Mucosa of rectum (tissue), 2 donors: ENCODE measurements around the gene CABCOCO1.

Source experiments
- H3K27ac ChIP-seq, 2 donors: one replicate each; pipeline ENCODE4 v1.7.0; 2013; ENCODE audit warnings: inconsistent platforms in 2 of 2, low read depth in 2 of 2, low read length in 2 of 2
- H3K27me3 ChIP-seq, 2 donors: one replicate each; pipeline ENCODE4 v1.7.0; 2013; ENCODE audit warnings: low read length in 2 of 2; ENCODE audit not compliant: control insufficient read depth in 2 of 2, insufficient read depth in 2 of 2
- H3K36me3 ChIP-seq, 2 donors: one replicate each; pipeline ENCODE4 v1.7.0; 2013; ENCODE audit warnings: low read length in 2 of 2; ENCODE audit not compliant: control insufficient read depth in 2 of 2, insufficient read depth in 2 of 2
- H3K4me1 ChIP-seq, 2 donors: one replicate each; pipeline ENCODE4 v1.7.0; 2013; ENCODE audit warnings: low read length in 2 of 2, mild to moderate bottlenecking in 1 of 2; ENCODE audit not compliant: control insufficient read depth in 2 of 2, insufficient read depth in 2 of 2
- H3K4me3 ChIP-seq, 2 donors: one replicate each; pipeline ENCODE4 v1.7.0; 2013; ENCODE audit warnings: low read length in 2 of 2
- H3K9ac ChIP-seq, 2 donors: one replicate each; pipeline ENCODE4 v1.7.0; 2013; ENCODE audit warnings: low read length in 2 of 2, low read depth in 1 of 2, mild to moderate bottlenecking in 1 of 2
- H3K9me3 ChIP-seq, 2 donors: one replicate each; pipeline ENCODE4 v1.7.0; 2013; ENCODE audit warnings: low read length in 2 of 2; ENCODE audit not compliant: control insufficient read depth in 2 of 2
- donor health status: healthy.
- donor health status: Normal muscosa, but diverticular disease.

Gene CABCOCO1

DNA sequence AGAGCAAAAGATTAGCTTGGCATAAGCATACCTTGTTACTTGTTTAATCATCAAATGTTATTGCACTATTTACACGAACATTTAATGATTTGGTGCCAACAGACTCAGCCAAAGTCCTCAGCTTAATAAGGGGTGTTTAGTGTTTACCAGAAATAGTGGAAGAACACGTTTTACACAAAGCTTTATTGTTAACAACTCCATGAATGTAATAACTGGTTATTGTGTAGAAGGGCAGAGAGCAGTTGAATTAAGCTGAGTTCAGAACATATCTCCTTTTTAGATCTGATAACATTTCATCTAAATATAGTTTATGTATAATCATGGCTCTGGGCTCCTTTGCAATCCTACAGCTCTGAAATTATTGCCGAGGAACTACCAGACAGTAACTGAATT lies 99.1 kb downstream of the CABCOCO1 start:
- no peak overlapping the region for H3K9ac ChIP-seq
- peaks cover 10 to 24% of the 10 kb centered on the region in 2 donors for H3K4me1 ChIP-seq
- no peaks in the 10 kb centered on the region for H3K27me3 ChIP-seq
- no peak overlapping the region for H3K4me3 ChIP-seq
- no peaks in the 10 kb centered on the region for H3K36me3 ChIP-seq
- H3K9me3 ChIP-seq: no peaks in the 10 kb centered on the region
- peak overlapping the region in 1 of 2 donors; percentile 46 for H3K27ac ChIP-seq

DNA sequence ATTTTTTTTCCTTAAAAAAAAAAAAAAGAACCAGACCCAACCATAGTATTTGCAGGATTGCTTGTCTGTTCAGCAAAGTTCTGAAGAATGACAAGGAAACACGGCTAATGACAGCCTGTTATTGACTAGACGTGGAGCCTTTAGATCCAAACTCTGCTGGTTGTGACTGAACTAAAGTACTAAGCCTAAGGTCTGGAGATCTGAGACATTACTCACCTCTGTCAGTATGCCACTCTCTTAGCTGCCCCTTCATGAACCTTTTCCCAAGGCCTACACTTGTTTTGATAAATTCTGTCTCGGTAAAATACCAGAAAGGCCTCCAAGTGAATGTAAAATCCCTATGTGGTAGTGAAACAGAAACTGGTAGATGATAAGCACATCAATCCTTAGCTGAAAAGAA lies 101.0 kb downstream of the CABCOCO1 start:
- peaks cover 10 to 20% of the 10 kb centered on the region in 2 donors for H3K4me1 ChIP-seq
- H3K27me3 ChIP-seq: no peaks in the 10 kb centered on the region
- H3K9ac ChIP-seq: no peak overlapping the region
- no peaks in the 10 kb centered on the region for H3K9me3 ChIP-seq
- no peaks in the 10 kb centered on the region for H3K36me3 ChIP-seq
- no peak overlapping the region for H3K27ac ChIP-seq
- no peak overlapping the region for H3K4me3 ChIP-seq

DNA sequence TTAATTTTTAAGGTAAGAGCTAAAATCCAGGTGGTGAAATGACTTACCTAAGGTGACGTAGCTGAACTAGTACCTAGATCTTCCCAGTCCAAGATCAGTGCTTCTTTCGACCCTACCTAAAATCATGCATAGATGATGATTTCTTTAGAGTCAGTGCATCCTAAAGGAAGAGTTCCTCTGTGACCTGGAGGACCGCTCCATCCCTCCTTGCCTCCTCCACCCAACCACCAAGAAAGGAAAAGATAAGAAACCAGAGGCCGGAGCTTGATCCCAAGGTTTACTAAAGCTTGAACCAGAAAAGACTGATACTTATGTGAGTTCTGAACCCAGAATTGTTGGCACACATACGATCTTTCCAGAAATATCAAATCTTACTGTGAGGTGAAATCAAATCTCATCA lies 101.8 kb downstream of the CABCOCO1 start:
- no peaks in the 10 kb centered on the region for H3K36me3 ChIP-seq
- H3K4me1 ChIP-seq: peaks cover 10 to 20% of the 10 kb centered on the region in 2 donors
- H3K27ac ChIP-seq: no peak overlapping the region
- no peak overlapping the region for H3K4me3 ChIP-seq
- no peaks in the 10 kb centered on the region for H3K9me3 ChIP-seq
- H3K9ac ChIP-seq: no peak overlapping the region
- no peaks in the 10 kb centered on the region for H3K27me3 ChIP-seq

DNA sequence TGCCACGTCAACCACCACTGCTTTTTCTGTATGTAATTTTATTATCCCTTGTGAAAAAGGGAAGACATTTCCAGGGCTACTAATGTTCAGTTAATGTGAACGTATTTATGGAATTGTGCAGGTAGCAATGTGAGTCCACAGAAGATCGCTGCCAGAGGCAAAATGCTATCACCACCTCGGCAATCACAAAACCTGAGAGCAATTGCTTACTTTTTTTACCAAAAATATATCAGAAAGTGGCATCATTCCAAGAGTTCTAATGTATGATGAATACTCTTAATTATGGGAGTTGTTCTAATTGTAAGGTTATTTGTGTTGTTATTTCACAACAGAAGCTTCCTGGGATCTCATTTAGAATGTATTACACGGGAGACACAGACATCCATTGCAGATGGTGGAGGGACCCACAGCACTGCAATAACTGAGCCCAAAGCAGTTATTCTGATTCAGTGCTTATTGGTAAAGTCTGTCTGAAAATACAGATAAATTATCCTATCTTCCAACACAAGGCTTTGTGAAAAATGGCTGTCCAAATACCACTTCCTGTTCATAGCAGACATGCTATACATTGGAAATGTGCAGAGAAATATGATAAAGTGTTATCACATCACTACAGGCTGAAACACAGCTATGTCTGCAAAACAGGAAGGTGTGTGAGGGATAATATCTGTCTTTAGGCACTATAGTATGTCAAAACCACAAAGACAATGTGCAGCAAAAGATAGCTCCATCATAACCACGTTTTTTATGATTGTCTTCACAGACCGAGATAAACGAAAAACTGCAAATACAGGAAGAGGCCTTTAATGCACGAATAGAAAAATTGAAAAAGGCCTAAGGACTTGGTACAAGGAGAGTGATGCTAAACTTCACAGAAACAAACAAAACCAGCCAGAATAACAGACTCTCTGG lies 102.7 kb downstream of the CABCOCO1 start:
- H3K9me3 ChIP-seq: no peaks in the 10 kb centered on the region
- no peaks in the 10 kb centered on the region for H3K36me3 ChIP-seq
- no peak overlapping the region for H3K4me3 ChIP-seq
- H3K27me3 ChIP-seq: no peaks in the 10 kb centered on the region
- H3K9ac ChIP-seq: no peak overlapping the region
- H3K27ac ChIP-seq: no peak overlapping the region
- H3K4me1 ChIP-seq: peaks cover 10 to 20% of the 10 kb centered on the region in 2 donors

DNA sequence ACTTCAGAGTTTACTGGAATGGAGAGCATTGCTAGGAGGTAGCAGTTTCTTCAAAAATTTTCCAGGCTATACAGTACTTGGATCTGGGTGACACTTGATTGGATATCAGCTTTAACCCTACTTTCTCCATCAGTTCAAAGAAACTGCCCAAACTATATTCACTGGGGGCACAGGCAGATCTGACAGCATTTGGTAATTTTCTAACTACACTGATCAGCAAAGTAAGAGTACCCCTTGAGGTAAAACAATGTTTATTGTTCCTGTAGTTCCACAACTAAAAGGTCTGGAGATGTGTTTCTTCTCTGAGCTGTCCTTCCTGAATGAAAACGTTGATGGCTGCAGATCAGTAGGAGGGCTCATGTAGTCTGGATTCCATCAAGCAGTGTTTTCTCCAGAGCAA lies 104.2 kb downstream of the CABCOCO1 start:
- H3K4me3 ChIP-seq: no peak overlapping the region
- H3K4me1 ChIP-seq: peaks cover 7 to 8% of the 10 kb centered on the region in 2 donors
- no peak overlapping the region for H3K27ac ChIP-seq
- H3K27me3 ChIP-seq: no peaks in the 10 kb centered on the region
- H3K9me3 ChIP-seq: no peaks in the 10 kb centered on the region
- no peaks in the 10 kb centered on the region for H3K36me3 ChIP-seq
- no peak overlapping the region for H3K9ac ChIP-seq

DNA sequence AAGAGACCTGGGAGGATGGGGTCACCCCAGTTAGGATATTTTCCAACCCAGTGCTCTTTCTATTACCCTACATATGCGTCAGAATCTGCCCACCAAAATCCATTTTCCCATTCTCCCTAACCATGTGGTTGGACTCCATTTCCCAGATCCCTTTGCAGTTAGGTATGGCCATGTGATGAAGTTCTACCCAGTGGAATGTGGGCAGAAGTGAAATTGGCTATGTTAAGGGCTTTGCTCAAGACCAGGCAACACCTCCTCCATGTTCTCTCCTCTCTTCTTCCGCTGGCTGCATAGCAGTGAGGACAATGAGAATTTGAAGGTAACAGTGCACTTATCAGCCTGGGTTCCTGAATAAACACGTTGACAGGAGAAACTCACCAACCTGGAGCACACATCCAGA lies 111.3 kb downstream of the CABCOCO1 start:
- no peaks in the 10 kb centered on the region for H3K9me3 ChIP-seq
- H3K4me1 ChIP-seq: no peaks in the 10 kb centered on the region
- H3K9ac ChIP-seq: no peak overlapping the region
- no peaks in the 10 kb centered on the region for H3K36me3 ChIP-seq
- H3K4me3 ChIP-seq: no peak overlapping the region
- H3K27ac ChIP-seq: no peak overlapping the region
- no peaks in the 10 kb centered on the region for H3K27me3 ChIP-seq

DNA sequence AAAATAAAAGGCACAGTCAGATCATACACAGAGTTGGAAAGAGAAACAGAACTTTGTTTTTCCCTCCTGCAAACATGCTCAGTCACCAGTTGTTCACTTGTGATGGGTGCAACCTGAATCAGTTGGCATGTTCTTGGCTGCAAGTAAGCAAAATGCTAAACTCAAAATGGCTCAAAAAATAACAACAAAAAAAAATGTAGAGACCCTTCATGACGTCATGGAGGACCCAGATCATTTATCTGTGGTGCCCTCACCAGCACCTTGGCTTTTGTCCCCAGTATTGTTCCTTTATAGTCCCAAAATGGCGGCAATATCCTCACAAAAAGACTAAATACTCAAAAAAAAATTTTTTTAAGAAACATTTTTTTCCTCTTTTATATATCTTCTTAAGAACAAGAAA lies 112.4 kb downstream of the CABCOCO1 start:
- no peak overlapping the region for H3K27ac ChIP-seq
- H3K9me3 ChIP-seq: no peaks in the 10 kb centered on the region
- no peaks in the 10 kb centered on the region for H3K27me3 ChIP-seq
- no peak overlapping the region for H3K9ac ChIP-seq
- H3K36me3 ChIP-seq: no peaks in the 10 kb centered on the region
- no peak overlapping the region for H3K4me3 ChIP-seq
- H3K4me1 ChIP-seq: peaks cover 0 to 5% of the 10 kb centered on the region in 2 donors

DNA sequence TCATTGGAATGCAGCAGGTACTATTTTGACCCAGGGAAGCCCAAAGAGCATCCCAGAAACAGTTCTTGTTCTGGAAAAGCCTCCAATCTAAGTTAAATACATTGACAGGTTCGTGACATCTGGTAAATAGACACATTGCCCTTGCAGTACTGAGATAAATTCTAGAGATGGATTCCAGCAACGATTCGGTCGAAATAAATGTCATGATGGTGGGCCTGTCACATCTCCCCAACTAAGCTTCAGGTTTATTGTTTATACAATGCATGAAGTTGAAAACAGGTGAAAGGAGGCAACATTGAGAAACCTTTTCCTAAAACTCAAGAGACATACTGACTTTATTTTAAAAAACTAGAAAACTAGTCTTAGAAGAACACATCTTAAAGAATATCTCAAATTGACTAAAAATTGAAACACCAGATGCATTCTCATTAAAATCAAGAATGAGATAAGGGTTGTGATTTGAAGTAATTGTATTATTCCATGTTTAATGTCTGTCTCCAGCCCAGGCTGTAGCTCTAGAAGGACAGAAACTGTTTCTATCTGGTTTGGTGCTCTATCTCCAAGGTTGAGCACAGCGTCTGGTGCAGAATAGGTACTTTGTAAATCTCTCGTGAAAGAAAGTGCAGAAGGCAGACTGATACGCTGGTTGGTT lies 114.0 kb downstream of the CABCOCO1 start:
- Histone ChIP-seq H3K36me3 (no peaks in the 10 kb centered on the region), H3K4me1 (peaks cover 0 to 5% of the 10 kb centered on the region in 2 donors), H3K27ac (no peak overlapping the region), H3K9me3 (no peaks in the 10 kb centered on the region), H3K27me3 (no peaks in the 10 kb centered on the region), H3K4me3 (no peak overlapping the region), H3K9ac (no peak overlapping the region)

DNA sequence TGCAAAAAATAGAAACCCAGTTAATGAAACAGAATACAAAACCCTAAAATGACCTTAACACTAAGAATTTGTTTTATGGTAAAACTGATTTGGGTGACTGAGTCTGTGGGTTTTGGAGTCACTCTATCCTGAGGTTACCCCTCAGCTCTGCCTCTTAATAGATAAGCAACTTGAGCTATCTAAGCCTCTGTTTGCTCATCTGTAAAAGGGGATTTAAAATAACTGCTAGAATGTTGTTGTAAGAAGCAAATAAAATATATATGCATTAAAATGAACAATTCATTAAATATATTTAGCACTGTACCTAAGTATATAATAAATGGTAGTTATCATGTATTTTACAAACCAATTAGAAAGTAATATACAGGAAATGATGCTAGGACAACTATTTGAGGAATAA lies 115.4 kb downstream of the CABCOCO1 start:
- H3K4me1 ChIP-seq: peaks cover 0 to 5% of the 10 kb centered on the region in 2 donors
- H3K27ac ChIP-seq: no peak overlapping the region
- no peak overlapping the region for H3K9ac ChIP-seq
- no peak overlapping the region for H3K4me3 ChIP-seq
- H3K9me3 ChIP-seq: no peaks in the 10 kb centered on the region
- H3K36me3 ChIP-seq: no peaks in the 10 kb centered on the region
- no peaks in the 10 kb centered on the region for H3K27me3 ChIP-seq

DNA sequence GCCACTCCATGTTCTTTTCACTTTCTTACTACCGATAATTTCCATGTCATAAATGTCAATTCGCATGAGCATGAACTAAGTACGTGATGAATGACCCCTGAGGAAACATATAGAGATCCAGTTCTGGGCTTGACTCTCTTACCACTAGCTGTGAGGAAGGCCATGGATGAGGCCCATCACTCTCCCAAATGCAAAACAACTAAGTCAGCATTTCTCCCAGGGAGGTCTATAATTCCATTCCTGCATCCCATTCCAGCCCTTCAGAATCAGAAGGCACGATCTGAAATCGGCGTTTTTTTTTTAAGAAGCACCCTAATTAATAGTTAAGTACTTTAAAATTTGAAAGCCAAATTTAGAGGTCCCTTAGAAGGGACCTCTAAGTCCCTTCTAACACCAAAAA lies 116.5 kb downstream of the CABCOCO1 start:
- Histone ChIP-seq H3K9ac (no peak overlapping the region), H3K27me3 (no peaks in the 10 kb centered on the region), H3K4me1 (peaks cover 0 to 5% of the 10 kb centered on the region in 2 donors), H3K4me3 (no peak overlapping the region), H3K9me3 (no peaks in the 10 kb centered on the region), H3K27ac (peak overlapping the region in 1 of 2 donors; percentile 3), H3K36me3 (no peaks in the 10 kb centered on the region)
